ENCODE measurements around the gene ESRRB.

ESRRB gene

DNA sequence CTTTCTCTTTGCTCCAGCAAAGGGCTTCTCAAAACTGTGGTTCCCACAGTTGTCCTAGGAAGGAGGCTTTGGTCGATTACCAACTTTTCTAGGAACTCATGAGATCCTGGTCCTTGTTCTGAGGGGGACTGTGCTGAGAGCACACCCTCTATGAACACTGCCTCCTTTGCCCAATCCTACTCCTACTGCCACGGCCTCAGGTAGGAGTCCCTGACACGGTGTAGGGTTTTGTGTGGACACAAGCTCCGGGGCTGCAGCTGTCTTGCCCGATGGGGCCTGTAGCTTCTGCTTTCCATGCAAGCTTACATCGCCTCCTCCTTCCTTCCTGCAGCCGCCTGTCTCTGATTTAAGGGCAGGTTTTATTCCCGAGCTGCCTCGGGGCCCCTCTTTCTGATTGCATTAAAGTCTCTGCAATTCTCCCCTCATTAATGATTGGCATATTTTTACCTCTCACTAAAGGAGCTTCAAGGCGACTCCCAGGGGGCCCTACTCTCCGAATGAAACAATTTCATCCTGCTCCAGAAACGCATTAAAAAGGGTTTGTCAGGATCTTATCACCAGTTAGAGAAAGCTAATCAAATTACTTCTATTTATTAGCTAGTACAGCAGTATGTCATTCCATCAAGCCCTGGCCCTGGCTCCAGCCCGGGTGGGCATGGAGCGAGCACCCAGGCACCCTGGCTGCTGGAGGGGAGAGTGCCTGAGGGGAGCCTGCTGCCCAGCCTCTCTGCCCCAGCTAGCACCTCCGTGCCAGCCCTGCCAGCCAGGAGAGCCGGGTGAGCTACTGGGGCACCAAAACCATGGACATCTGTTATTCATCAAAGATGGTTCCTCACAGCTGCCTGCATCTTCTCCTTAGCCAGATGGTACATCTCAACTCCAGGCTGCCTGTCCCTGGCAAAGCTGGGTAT is 38.0 kb upstream of the ESRRB start:
- H3K27ac ChIP-seq (ENCODE audit: low read length) = no peak overlapping the region
- no peaks in the 10 kb centered on the region for H3K4me1 ChIP-seq (ENCODE audit: control insufficient read depth in 1 of 2, insufficient read depth in 2 of 2, low read length in 2 of 2)
- H3K27me3 ChIP-seq (ENCODE audit: low read depth, low read length) = no peaks in the 10 kb centered on the region
- no peak overlapping the region for H3K4me3 ChIP-seq (ENCODE audit: low read depth in 1 of 2, low read length in 2 of 2)
- H3K36me3 ChIP-seq (ENCODE audit: control insufficient read depth in 1 of 2, insufficient read depth in 2 of 2, low read length in 2 of 2) = no peaks in the 10 kb centered on the region
- no peaks in the 10 kb centered on the region for H3K9me3 ChIP-seq (ENCODE audit: control insufficient read depth in 1 of 2, low read length in 2 of 2)

DNA sequence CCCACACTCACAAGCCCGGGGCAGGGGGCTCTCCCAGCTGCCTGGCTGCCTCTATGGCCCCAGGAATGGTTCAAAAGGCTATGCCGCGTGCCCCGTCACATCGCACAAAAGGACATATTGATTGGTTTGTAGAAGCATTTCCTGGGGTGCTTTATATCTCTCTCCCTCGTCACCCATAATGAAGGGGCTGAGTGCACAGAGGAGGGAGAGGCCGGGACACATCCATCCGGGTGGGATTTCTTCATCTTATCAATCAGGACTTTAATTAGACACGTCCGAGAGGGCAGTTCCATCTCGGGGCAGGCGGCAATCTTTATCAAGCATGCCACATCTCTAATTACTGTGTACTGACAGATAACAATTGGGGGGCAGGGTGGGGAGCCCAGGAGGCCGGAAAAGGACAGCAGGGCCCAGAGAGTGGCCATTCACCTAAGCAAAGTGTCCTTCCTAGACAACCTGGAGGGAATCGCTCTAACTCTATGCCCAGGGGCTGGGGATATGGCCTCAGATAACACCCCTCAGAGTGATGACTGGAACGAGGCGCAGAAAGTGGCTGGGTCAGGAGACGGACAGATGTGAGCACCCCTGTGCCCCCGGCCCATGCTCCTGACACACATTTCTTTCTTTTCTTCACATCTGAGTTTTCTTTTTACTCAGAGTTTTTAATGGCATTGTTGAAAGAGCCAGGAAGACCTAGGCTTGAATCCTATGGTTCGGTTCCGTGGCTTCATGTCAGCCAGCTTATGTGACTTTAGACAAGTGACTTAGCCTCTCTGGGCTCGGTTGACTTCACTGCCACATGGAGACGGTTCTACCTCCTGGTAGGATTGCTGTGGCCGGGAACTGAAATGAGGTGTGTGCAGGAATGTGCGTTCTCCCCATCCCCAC is 36.0 kb upstream of the ESRRB start:
- Histone ChIP-seq H3K4me3 (ENCODE audit: low read depth in 1 of 2, low read length in 2 of 2) (no peak overlapping the region), H3K27me3 (ENCODE audit: low read depth, low read length) (no peaks in the 10 kb centered on the region), H3K27ac (ENCODE audit: low read length) (no peak overlapping the region), H3K9me3 (ENCODE audit: control insufficient read depth in 1 of 2, low read length in 2 of 2) (peaks cover 0 to 6% of the 10 kb centered on the region in 2 donors), H3K36me3 (ENCODE audit: control insufficient read depth in 1 of 2, insufficient read depth in 2 of 2, low read length in 2 of 2) (no peaks in the 10 kb centered on the region), H3K4me1 (ENCODE audit: control insufficient read depth in 1 of 2, insufficient read depth in 2 of 2, low read length in 2 of 2) (no peaks in the 10 kb centered on the region)

DNA sequence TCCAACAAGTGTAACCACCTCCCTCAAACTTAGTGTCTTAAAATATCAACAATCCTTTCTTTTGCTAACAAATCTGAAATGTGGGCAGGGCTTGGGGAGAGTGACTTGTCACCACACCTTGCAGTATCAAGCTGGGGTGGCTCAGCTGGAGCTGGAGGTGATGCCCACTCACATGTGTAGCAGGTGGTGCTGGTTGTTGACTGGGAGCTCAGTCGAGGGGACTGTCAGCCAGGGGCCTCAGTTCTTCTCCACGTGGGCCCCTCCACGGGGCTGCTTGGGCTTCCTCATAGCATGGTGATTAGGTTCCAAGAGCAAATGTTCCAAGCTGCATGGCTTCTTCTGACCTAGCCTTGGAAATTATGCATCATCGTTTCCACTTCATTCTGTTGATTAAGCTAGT is 32.6 kb upstream of the ESRRB start:
- Histone ChIP-seq H3K36me3 (ENCODE audit: control insufficient read depth in 1 of 2, insufficient read depth in 2 of 2, low read length in 2 of 2) (no peaks in the 10 kb centered on the region), H3K9me3 (ENCODE audit: control insufficient read depth in 1 of 2, low read length in 2 of 2) (peaks cover 0 to 6% of the 10 kb centered on the region in 2 donors), H3K27ac (ENCODE audit: low read length) (no peak overlapping the region), H3K4me1 (ENCODE audit: control insufficient read depth in 1 of 2, insufficient read depth in 2 of 2, low read length in 2 of 2) (no peaks in the 10 kb centered on the region), H3K4me3 (ENCODE audit: low read depth in 1 of 2, low read length in 2 of 2) (no peak overlapping the region), H3K27me3 (ENCODE audit: low read depth, low read length) (no peaks in the 10 kb centered on the region)

DNA sequence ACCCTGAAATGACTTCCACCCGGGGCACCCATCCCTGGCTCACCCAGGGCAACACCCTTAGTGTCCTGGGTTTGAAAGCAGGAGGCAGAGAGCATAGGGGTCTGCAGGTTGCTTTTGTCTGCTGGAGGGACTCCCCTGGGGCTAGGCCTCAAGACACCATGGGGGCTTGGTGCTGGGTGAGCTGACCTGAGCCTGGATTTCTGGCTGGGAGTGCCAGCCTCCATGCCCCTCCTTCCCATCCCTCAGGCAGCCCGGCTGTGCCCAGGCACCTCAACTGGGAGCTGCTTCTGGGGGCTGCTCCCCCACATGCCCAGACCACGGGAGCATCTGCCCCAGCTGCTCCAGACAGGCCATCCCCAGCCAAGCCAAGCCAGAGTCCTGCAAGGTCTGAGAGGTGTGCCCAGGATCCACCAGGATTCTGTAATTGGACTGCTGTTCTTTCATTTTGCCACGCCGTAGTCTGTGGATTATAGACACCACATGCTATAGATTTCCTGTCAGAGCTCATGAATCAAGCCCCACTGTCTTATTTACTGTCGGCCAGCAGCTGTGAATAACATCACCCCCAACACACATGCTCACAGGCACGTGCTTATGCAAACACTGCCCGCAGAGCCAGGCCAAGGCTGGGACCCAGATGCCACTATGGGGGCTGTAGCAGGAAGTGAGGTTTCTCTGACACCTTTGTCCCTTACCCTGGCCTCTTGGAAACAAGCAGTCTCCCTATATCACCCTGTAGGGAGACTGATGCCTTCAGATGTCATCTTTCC is 29.4 kb upstream of the ESRRB start:
- no peaks in the 10 kb centered on the region for H3K4me1 ChIP-seq (ENCODE audit: control insufficient read depth in 1 of 2, insufficient read depth in 2 of 2, low read length in 2 of 2)
- peaks cover 0 to 6% of the 10 kb centered on the region in 2 donors for H3K9me3 ChIP-seq (ENCODE audit: control insufficient read depth in 1 of 2, low read length in 2 of 2)
- H3K36me3 ChIP-seq (ENCODE audit: control insufficient read depth in 1 of 2, insufficient read depth in 2 of 2, low read length in 2 of 2) = no peaks in the 10 kb centered on the region
- H3K27ac ChIP-seq (ENCODE audit: low read length) = no peak overlapping the region
- no peak overlapping the region for H3K4me3 ChIP-seq (ENCODE audit: low read depth in 1 of 2, low read length in 2 of 2)
- H3K27me3 ChIP-seq (ENCODE audit: low read depth, low read length) = no peaks in the 10 kb centered on the region

DNA sequence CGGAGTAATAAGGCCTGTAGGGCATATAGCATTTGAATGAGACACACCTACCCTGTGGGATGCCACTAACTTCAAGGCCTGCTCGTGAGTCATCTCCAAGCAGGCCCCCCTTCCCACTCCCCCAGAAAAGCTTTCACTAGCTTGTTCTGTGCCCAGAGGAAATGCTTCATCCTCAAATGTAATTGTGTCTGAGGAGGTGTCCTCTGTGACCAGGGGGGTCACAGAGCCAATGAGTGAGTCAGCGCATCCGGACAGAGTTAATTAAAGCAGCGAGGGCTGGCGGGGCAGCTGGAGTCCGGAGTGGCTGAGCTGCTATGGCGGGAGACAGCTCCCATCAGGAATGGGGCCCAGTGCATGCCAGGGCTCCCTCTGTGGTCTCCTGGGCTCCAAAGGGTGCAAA is 27.0 kb upstream of the ESRRB start:
- H3K27ac ChIP-seq (ENCODE audit: low read length) = no peak overlapping the region
- no peaks in the 10 kb centered on the region for H3K36me3 ChIP-seq (ENCODE audit: control insufficient read depth in 1 of 2, insufficient read depth in 2 of 2, low read length in 2 of 2)
- no peak overlapping the region for H3K4me3 ChIP-seq (ENCODE audit: low read depth in 1 of 2, low read length in 2 of 2)
- H3K4me1 ChIP-seq (ENCODE audit: control insufficient read depth in 1 of 2, insufficient read depth in 2 of 2, low read length in 2 of 2) = no peaks in the 10 kb centered on the region
- no peaks in the 10 kb centered on the region for H3K27me3 ChIP-seq (ENCODE audit: low read depth, low read length)
- no peaks in the 10 kb centered on the region for H3K9me3 ChIP-seq (ENCODE audit: control insufficient read depth in 1 of 2, low read length in 2 of 2)

DNA sequence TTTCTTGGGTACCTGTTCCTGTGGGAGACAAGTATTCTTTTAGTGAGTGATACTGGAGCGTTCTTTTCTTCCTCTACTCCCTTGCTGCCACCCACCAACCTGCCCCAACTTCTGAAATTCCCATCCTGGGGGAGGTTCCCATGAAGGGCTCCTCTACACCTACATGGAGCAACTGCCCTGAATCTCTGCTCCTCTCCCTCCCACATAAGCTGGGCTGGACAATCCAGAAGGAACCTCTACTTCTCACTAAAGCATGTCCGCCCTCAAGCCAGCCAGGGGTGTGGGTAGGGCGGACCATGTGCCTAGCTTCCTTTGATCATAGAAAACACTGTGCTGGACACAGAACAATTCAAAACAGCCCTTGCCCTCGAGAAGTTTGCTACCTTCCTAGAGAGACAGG is 25.9 kb upstream of the ESRRB start:
- no peak overlapping the region for H3K4me3 ChIP-seq (ENCODE audit: low read depth in 1 of 2, low read length in 2 of 2)
- H3K27ac ChIP-seq (ENCODE audit: low read length) = no peak overlapping the region
- no peaks in the 10 kb centered on the region for H3K36me3 ChIP-seq (ENCODE audit: control insufficient read depth in 1 of 2, insufficient read depth in 2 of 2, low read length in 2 of 2)
- no peaks in the 10 kb centered on the region for H3K4me1 ChIP-seq (ENCODE audit: control insufficient read depth in 1 of 2, insufficient read depth in 2 of 2, low read length in 2 of 2)
- H3K9me3 ChIP-seq (ENCODE audit: control insufficient read depth in 1 of 2, low read length in 2 of 2) = no peaks in the 10 kb centered on the region
- H3K27me3 ChIP-seq (ENCODE audit: low read depth, low read length) = no peaks in the 10 kb centered on the region

DNA sequence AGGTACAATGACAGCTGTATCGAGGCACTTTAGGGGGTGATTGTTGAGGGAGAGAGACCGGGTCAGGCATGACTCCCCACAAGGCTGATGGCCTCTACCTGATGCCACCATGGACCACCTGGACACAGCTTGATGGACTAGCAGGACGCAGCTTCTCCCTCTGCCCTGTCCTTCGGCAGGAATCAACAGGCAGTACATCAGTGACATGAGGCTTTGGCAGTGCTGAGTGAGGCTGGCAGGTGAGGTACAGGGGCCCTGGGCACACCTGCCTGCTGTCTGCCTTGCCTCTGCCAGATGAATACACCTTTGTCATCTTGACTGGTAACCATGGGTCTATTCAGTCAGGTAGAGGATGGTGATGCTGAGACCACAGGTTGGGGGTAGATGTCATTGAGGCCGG is 25.3 kb upstream of the ESRRB start:
- H3K4me1 ChIP-seq (ENCODE audit: control insufficient read depth in 1 of 2, insufficient read depth in 2 of 2, low read length in 2 of 2) = no peaks in the 10 kb centered on the region
- no peak overlapping the region for H3K4me3 ChIP-seq (ENCODE audit: low read depth in 1 of 2, low read length in 2 of 2)
- H3K27ac ChIP-seq (ENCODE audit: low read length) = no peak overlapping the region
- H3K36me3 ChIP-seq (ENCODE audit: control insufficient read depth in 1 of 2, insufficient read depth in 2 of 2, low read length in 2 of 2) = no peaks in the 10 kb centered on the region
- H3K27me3 ChIP-seq (ENCODE audit: low read depth, low read length) = no peaks in the 10 kb centered on the region
- H3K9me3 ChIP-seq (ENCODE audit: control insufficient read depth in 1 of 2, low read length in 2 of 2) = no peaks in the 10 kb centered on the region

DNA sequence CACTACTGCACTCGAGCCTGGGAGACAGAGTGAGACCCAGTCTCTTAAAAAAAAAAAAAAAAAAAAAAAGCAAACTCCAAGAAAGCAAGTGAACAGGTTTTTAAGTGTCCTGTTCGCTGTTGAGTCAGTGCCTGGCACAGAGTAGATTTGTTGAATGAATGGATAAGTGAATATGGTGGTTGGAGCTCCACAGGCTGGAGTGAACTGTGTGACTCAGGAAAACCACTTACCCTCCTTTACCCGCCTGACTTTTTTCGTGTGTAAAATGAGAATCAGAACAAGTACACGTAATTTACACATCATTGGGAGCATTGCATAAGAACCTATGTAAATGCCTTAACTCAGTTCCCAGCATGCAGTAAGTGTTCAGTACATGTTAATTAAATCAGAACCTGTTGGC is 24.0 kb upstream of the ESRRB start:
- Histone ChIP-seq H3K4me3 (ENCODE audit: low read depth in 1 of 2, low read length in 2 of 2) (no peak overlapping the region), H3K27ac (ENCODE audit: low read length) (no peak overlapping the region), H3K36me3 (ENCODE audit: control insufficient read depth in 1 of 2, insufficient read depth in 2 of 2, low read length in 2 of 2) (no peaks in the 10 kb centered on the region), H3K4me1 (ENCODE audit: control insufficient read depth in 1 of 2, insufficient read depth in 2 of 2, low read length in 2 of 2) (no peaks in the 10 kb centered on the region), H3K9me3 (ENCODE audit: control insufficient read depth in 1 of 2, low read length in 2 of 2) (no peaks in the 10 kb centered on the region), H3K27me3 (ENCODE audit: low read depth, low read length) (no peaks in the 10 kb centered on the region)

DNA sequence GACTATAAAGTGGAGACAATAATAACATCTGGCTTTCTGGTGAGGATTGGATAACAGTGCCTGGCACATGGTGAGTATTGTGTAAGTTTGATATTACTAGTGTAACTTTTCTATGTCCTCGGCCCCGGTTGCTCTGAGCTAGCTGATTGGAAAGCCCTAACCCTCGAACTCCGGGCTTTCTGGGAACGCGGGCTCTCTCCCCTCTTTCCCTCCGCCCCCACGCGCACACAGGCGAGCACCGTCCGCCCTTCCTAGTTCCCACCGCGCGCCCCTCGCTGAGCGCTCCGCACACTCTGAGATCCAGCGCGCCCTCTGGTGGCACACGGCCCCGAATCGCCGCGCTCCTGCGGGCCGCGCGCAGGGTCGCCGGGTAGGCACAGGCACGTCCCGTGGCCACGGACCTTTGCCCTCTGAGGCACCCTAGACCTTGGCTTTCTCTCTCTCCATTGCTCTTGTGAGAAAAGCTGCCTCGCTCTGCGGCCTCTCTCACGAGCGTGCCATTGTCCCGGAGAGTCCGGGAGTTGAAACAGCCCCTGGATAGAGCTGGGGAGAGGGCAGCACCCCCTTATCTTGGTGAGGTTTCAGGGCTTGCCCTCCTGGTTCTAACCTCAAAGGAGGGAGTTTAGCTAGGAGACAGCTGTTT is 23.2 kb upstream of the ESRRB start:
- Histone ChIP-seq H3K36me3 (ENCODE audit: control insufficient read depth in 1 of 2, insufficient read depth in 2 of 2, low read length in 2 of 2) (no peaks in the 10 kb centered on the region), H3K4me3 (ENCODE audit: low read depth in 1 of 2, low read length in 2 of 2) (peak overlapping the region in 1 of 2 donors; percentile 37), H3K4me1 (ENCODE audit: control insufficient read depth in 1 of 2, insufficient read depth in 2 of 2, low read length in 2 of 2) (no peaks in the 10 kb centered on the region), H3K27ac (ENCODE audit: low read length) (no peak overlapping the region), H3K9me3 (ENCODE audit: control insufficient read depth in 1 of 2, low read length in 2 of 2) (no peaks in the 10 kb centered on the region), H3K27me3 (ENCODE audit: low read depth, low read length) (no peaks in the 10 kb centered on the region)

DNA sequence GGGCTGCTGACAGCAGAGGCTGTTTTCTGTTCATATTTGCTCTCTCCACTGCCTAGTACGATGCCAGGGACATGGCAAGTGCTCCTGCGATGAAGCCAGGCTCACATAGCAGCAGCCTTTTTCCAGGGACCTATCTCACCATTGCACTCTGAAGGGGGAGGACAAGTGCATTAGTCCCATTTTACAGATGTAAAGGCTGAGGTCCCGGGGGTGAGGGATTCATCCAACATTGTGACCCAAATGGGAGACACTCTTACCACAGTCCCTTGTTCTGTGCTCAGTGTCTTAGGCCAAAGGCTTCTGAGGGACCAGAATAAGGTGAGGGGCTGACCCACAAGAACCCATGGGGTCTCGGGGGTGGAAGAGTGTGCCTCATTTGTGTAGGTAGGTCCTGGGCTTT is 21.6 kb upstream of the ESRRB start:
- Histone ChIP-seq H3K4me3 (ENCODE audit: low read depth in 1 of 2, low read length in 2 of 2) (no peak overlapping the region), H3K9me3 (ENCODE audit: control insufficient read depth in 1 of 2, low read length in 2 of 2) (no peaks in the 10 kb centered on the region), H3K27me3 (ENCODE audit: low read depth, low read length) (no peaks in the 10 kb centered on the region), H3K4me1 (ENCODE audit: control insufficient read depth in 1 of 2, insufficient read depth in 2 of 2, low read length in 2 of 2) (no peaks in the 10 kb centered on the region), H3K27ac (ENCODE audit: low read length) (no peak overlapping the region), H3K36me3 (ENCODE audit: control insufficient read depth in 1 of 2, insufficient read depth in 2 of 2, low read length in 2 of 2) (no peaks in the 10 kb centered on the region)
